ENCODE measurements around the gene ACBD4. TPM values are rescaled to one million over a fixed set of nuclear protein-coding genes. Genes with fewer than 3 reads are reported as not detected.
A peak's percentile ranks its signal among the peaks of the same experiment; 100 is the strongest.

Gene ACBD4
- total RNA-seq, 1 donor from 2014 or later, result 3.1 TPM

- Histone ChIP-seq H3K9ac (ENCODE audit: low read depth in 1 of 3, low read length in 3 of 3) (peak overlapping the region; percentile 45 to 77 (median 74)), H3K27ac (ENCODE audit: low read depth, low read length) (peak overlapping the region; percentile 92), H3K36me3 (ENCODE audit: control insufficient read depth in 3 of 3, insufficient read depth in 3 of 3, low read length in 3 of 3) (peaks cover 44 to 63% (median 63%) of the 10 kb centered on the region in 3 donors), H3K4me1 (ENCODE audit: control insufficient read depth in 3 of 3, insufficient read depth in 3 of 3, low read length in 3 of 3) (peaks cover 40 to 55% (median 52%) of the 10 kb centered on the region in 3 donors), H3K4me3 (ENCODE audit: low read length in 3 of 3) (peak overlapping the region; percentile 35 to 45 (median 38)), H3K9me3 (ENCODE audit: control insufficient read depth in 3 of 3, low read length in 3 of 3) (no peaks in the 10 kb centered on the region), H3K27me3 (ENCODE audit: control insufficient read depth in 3 of 3, insufficient read depth in 3 of 3, low read length in 3 of 3) (no peaks in the 10 kb centered on the region)
Measured at GRCh38 chr17:45093444-45094110, 41.9 kb upstream of the ACBD4 start.

DNA sequence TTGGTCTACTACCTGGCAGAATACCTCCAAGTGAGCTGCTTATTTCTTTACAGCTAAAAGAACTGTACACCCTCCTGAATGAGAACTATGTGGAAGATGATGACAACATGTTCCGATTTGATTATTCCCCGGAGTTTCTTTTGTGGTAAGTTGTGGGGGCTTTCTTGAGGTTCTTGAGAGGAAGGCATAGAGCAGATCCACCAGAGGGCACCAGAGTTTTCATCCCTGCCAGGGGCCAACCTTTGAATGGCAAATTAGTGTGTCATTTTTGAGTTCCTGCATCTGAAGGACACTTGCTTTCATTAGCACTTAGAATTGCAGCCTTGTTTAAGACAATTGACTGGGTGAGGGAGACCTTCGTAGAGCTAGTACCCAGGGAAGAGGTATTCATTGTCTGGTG lies 39.3 kb upstream of the ACBD4 start:
- Histone ChIP-seq H3K9ac (ENCODE audit: low read depth in 1 of 3, low read length in 3 of 3) (peak overlapping the region in 2 of 3 donors; percentile 5 to 42), H3K27ac (ENCODE audit: low read depth, low read length) (no peak overlapping the region), H3K4me1 (ENCODE audit: control insufficient read depth in 3 of 3, insufficient read depth in 3 of 3, low read length in 3 of 3) (peaks cover 42 to 53% (median 52%) of the 10 kb centered on the region in 3 donors)

DNA sequence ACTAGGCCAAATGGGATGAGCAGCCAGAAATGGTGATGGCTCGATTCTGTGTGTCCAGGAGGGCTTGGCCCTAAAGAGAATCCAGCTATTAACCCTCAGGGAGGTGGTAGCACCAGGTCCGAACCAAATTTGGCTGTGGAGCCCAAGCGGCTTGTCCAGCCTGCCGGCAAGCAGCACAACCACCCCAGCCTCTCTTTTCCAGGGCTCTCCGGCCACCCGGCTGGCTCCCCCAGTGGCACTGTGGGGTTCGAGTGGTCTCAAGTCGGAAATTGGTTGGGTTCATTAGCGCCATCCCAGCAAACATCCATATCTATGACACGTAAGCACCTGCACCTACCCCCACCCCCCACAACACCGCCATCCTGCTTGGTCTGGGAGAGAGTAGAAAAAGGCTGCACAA lies 38.6 kb upstream of the ACBD4 start:
- Histone ChIP-seq H3K4me3 (ENCODE audit: low read length in 3 of 3) (no peak overlapping the region), H3K27me3 (ENCODE audit: control insufficient read depth in 3 of 3, insufficient read depth in 3 of 3, low read length in 3 of 3) (no peaks in the 10 kb centered on the region), H3K9me3 (ENCODE audit: control insufficient read depth in 3 of 3, low read length in 3 of 3) (no peaks in the 10 kb centered on the region), H3K36me3 (ENCODE audit: control insufficient read depth in 3 of 3, insufficient read depth in 3 of 3, low read length in 3 of 3) (peaks cover 48 to 54% (median 51%) of the 10 kb centered on the region in 3 donors), H3K27ac (ENCODE audit: low read depth, low read length) (no peak overlapping the region), H3K9ac (ENCODE audit: low read depth in 1 of 3, low read length in 3 of 3) (peak overlapping the region in 2 of 3 donors; percentile 5 to 42), H3K4me1 (ENCODE audit: control insufficient read depth in 3 of 3, insufficient read depth in 3 of 3, low read length in 3 of 3) (peaks cover 44 to 57% (median 54%) of the 10 kb centered on the region in 3 donors)

More for the DNA sequence above, 39.3 kb upstream of the ACBD4 start:
- Histone ChIP-seq H3K27me3 (ENCODE audit: control insufficient read depth in 3 of 3, insufficient read depth in 3 of 3, low read length in 3 of 3) (no peaks in the 10 kb centered on the region), H3K36me3 (ENCODE audit: control insufficient read depth in 3 of 3, insufficient read depth in 3 of 3, low read length in 3 of 3) (peaks cover 44 to 53% (median 52%) of the 10 kb centered on the region in 3 donors), H3K4me3 (ENCODE audit: low read length in 3 of 3) (no peak overlapping the region), H3K9me3 (ENCODE audit: control insufficient read depth in 3 of 3, low read length in 3 of 3) (no peaks in the 10 kb centered on the region)

GRCh38 chr17:45098081-45098868 lies 37.2 kb upstream of the ACBD4 start:
- H3K36me3 ChIP-seq (ENCODE audit: control insufficient read depth in 3 of 3, insufficient read depth in 3 of 3, low read length in 3 of 3), result peaks cover 56 to 61% (median 58%) of the 10 kb centered on the region in 3 donors
- peak overlapping the region; percentile 40 for H3K27ac ChIP-seq (ENCODE audit: low read depth, low read length)
- no peak overlapping the region for H3K4me3 ChIP-seq (ENCODE audit: low read length in 3 of 3)
- H3K9me3 ChIP-seq (ENCODE audit: control insufficient read depth in 3 of 3, low read length in 3 of 3), result no peaks in the 10 kb centered on the region
- peak overlapping the region in 1 of 3 donors; percentile 54 for H3K9ac ChIP-seq (ENCODE audit: low read depth in 1 of 3, low read length in 3 of 3)
- H3K4me1 ChIP-seq (ENCODE audit: control insufficient read depth in 3 of 3, insufficient read depth in 3 of 3, low read length in 3 of 3), result peaks cover 44 to 57% (median 55%) of the 10 kb centered on the region in 3 donors
- H3K27me3 ChIP-seq (ENCODE audit: control insufficient read depth in 3 of 3, insufficient read depth in 3 of 3, low read length in 3 of 3), result no peaks in the 10 kb centered on the region

DNA sequence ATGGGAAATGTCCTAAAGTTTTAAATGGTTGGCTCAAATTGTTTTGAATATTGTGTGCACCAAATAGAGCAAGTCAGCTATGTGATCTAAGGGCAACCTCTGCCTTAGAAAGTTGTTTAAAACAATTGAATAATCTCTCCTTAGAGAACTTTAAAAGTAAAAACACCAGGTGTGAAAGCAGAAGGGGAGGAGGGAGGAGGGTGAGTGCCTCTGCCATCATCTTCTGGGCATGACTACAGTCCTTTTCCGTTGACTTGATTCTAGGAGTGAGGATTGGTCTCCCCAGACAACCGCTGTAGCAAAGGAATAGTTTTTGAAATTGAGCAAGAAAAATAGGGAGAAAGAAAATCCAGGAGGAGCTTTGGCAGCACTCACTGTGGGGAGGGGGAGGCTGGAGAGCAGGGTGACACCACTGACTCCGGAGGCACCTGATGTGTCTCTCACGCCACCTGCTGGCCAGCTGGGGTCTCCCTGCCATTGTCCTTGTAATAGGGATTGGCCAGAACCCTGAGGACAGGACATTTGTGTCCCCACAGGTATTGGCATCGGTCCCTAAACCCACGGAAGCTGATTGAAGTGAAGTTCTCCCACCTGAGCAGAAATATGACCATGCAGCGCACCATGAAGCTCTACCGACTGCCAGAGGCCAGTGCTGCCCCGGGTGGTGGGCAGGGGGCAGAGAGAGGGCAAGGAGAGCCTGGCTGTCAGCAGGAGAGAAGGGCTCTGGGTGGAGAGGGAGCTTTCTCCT lies 36.4 kb upstream of the ACBD4 start:
- H3K27ac ChIP-seq (ENCODE audit: low read depth, low read length), result peak overlapping the region; percentile 40
- peaks cover 62 to 69% (median 63%) of the 10 kb centered on the region in 3 donors for H3K36me3 ChIP-seq (ENCODE audit: control insufficient read depth in 3 of 3, insufficient read depth in 3 of 3, low read length in 3 of 3)
- peak overlapping the region in 2 of 3 donors; percentile 30 to 54 for H3K9ac ChIP-seq (ENCODE audit: low read depth in 1 of 3, low read length in 3 of 3)

DNA sequence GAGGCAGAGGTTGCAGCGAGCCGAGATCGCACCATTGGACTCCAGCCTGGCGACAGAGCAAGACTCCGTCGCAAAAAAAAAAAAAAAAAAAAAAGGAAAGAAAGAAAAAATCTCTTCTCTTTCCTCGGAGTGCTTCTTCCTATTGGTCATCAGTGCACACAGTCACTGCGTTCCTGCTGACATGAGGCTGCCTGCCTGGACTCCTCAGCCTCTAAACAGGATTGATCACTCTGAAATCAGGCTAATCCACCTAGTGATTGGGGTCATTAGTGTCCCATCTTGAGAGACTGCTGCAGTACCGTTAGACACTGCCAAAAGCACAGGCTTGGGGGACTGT lies 34.0 kb upstream of the ACBD4 start:
- Histone ChIP-seq H3K4me1 (ENCODE audit: control insufficient read depth in 3 of 3, insufficient read depth in 3 of 3, low read length in 3 of 3) (peaks cover 63 to 71% (median 71%) of the 10 kb centered on the region in 3 donors), H3K9ac (ENCODE audit: low read depth in 1 of 3, low read length in 3 of 3) (peak overlapping the region in 2 of 3 donors; percentile 43 to 76), H3K27ac (ENCODE audit: low read depth, low read length) (peak overlapping the region; percentile 33), H3K9me3 (ENCODE audit: control insufficient read depth in 3 of 3, low read length in 3 of 3) (no peaks in the 10 kb centered on the region), H3K36me3 (ENCODE audit: control insufficient read depth in 3 of 3, insufficient read depth in 3 of 3, low read length in 3 of 3) (peaks cover 73 to 77% (median 74%) of the 10 kb centered on the region in 3 donors), H3K27me3 (ENCODE audit: control insufficient read depth in 3 of 3, insufficient read depth in 3 of 3, low read length in 3 of 3) (no peaks in the 10 kb centered on the region), H3K4me3 (ENCODE audit: low read length in 3 of 3) (no peak overlapping the region)

More for the DNA sequence above, 36.4 kb upstream of the ACBD4 start:
- H3K4me1 ChIP-seq (ENCODE audit: control insufficient read depth in 3 of 3, insufficient read depth in 3 of 3, low read length in 3 of 3), result peaks cover 44 to 57% (median 55%) of the 10 kb centered on the region in 3 donors
- H3K9me3 ChIP-seq (ENCODE audit: control insufficient read depth in 3 of 3, low read length in 3 of 3), result no peaks in the 10 kb centered on the region
- no peaks in the 10 kb centered on the region for H3K27me3 ChIP-seq (ENCODE audit: control insufficient read depth in 3 of 3, insufficient read depth in 3 of 3, low read length in 3 of 3)
- H3K4me3 ChIP-seq (ENCODE audit: low read length in 3 of 3), result no peak overlapping the region

GRCh38 chr17:45101883-45102811 lies 33.3 kb upstream of the ACBD4 start:
- H3K9me3 ChIP-seq (ENCODE audit: control insufficient read depth in 3 of 3, low read length in 3 of 3), result no peaks in the 10 kb centered on the region
- peak overlapping the region; percentile 43 to 76 (median 67) for H3K9ac ChIP-seq (ENCODE audit: low read depth in 1 of 3, low read length in 3 of 3)
- no peaks in the 10 kb centered on the region for H3K27me3 ChIP-seq (ENCODE audit: control insufficient read depth in 3 of 3, insufficient read depth in 3 of 3, low read length in 3 of 3)
- H3K36me3 ChIP-seq (ENCODE audit: control insufficient read depth in 3 of 3, insufficient read depth in 3 of 3, low read length in 3 of 3), result peaks cover 71 to 73% (median 73%) of the 10 kb centered on the region in 3 donors
- H3K27ac ChIP-seq (ENCODE audit: low read depth, low read length), result peak overlapping the region; percentile 33
- H3K4me1 ChIP-seq (ENCODE audit: control insufficient read depth in 3 of 3, insufficient read depth in 3 of 3, low read length in 3 of 3), result peaks cover 68 to 75% (median 73%) of the 10 kb centered on the region in 3 donors
- H3K4me3 ChIP-seq (ENCODE audit: low read length in 3 of 3), result no peak overlapping the region

DNA sequence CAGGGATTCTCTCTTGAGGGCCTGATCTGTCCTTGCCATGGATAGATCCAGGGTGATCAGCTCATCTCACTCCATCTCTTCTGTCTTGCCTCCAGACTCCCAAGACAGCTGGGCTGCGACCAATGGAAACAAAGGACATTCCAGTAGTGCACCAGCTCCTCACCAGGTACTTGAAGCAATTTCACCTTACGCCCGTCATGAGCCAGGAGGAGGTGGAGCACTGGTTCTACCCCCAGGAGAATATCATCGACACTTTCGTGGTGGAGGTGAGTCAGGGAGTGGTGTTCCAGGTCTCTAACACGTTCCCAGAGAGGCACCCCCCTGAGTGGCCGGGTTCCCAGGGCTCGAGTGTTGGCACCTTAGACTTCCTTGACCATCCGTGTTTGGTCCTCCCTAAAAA lies 32.6 kb upstream of the ACBD4 start:
- H3K9me3 ChIP-seq (ENCODE audit: control insufficient read depth in 3 of 3, low read length in 3 of 3), result no peaks in the 10 kb centered on the region
- H3K9ac ChIP-seq (ENCODE audit: low read depth in 1 of 3, low read length in 3 of 3), result peak overlapping the region; percentile 6 to 76 (median 67)
- peaks cover 66 to 70% (median 67%) of the 10 kb centered on the region in 3 donors for H3K36me3 ChIP-seq (ENCODE audit: control insufficient read depth in 3 of 3, insufficient read depth in 3 of 3, low read length in 3 of 3)
- H3K27ac ChIP-seq (ENCODE audit: low read depth, low read length), result peak overlapping the region; percentile 33
- peaks cover 74 to 82% (median 79%) of the 10 kb centered on the region in 3 donors for H3K4me1 ChIP-seq (ENCODE audit: control insufficient read depth in 3 of 3, insufficient read depth in 3 of 3, low read length in 3 of 3)
- peak overlapping the region in 1 of 3 donors; percentile 13 for H3K4me3 ChIP-seq (ENCODE audit: low read length in 3 of 3)
- H3K27me3 ChIP-seq (ENCODE audit: control insufficient read depth in 3 of 3, insufficient read depth in 3 of 3, low read length in 3 of 3), result no peaks in the 10 kb centered on the region

Measured in skeletal muscle tissue (tissue), 4 donors.